NB4 (cell line): Measurements from ENCODE around the gene FN3K.

Source experiments
- CTCF ChIP-seq: IDR thresholded peaks from one replicate; pipeline ENCODE4 v1.5.1; 2012; ENCODE audit warnings: low read depth, low read length
- MAX ChIP-seq: IDR thresholded peaks from 2 replicates; pipeline ENCODE4 v1.6.1; 2011; ENCODE audit warnings: low read depth, low read length
- MYC ChIP-seq: IDR thresholded peaks from 2 replicates; pipeline ENCODE4 v1.6.1; 2011; ENCODE audit warnings: low read depth, low read length
- POLR2A ChIP-seq: IDR thresholded peaks from 2 replicates; pipeline ENCODE4 v1.6.1; 2011; ENCODE audit warnings: mild to moderate bottlenecking; ENCODE audit not compliant: insufficient read length; ENCODE audit errors: extremely low read depth

GRCh38 chr17:82698974-82699442 lies 36.4 kb upstream of the FN3K start:
- TF ChIP-seq CTCF (no peak), POLR2A (no peak), MYC (no peak), MAX (no peak)
